Pulmonary artery endothelial cell (primary cell): ENCODE data around the gene TEDC1. TPM values are rescaled to one million over a fixed set of nuclear protein-coding genes. Genes with fewer than 3 reads are reported as not detected.

Experiments
- DNase-seq: peaks from one replicate; pipeline ENCODE4 v3.0.0-alpha.2; 2011; ENCODE audit warnings: low read depth, low spot score
- total RNA-seq: library from RNA; depleted of rRNA; stranded (reverse); fragments of >200 nt; gene quantifications from 2 replicates; pipeline ENCODE4 v1.2.3, GENCODE V29; 2014

TEDC1 gene
- total RNA-seq, 1 donor from 2014 or later, result 14.2 TPM

DNA sequence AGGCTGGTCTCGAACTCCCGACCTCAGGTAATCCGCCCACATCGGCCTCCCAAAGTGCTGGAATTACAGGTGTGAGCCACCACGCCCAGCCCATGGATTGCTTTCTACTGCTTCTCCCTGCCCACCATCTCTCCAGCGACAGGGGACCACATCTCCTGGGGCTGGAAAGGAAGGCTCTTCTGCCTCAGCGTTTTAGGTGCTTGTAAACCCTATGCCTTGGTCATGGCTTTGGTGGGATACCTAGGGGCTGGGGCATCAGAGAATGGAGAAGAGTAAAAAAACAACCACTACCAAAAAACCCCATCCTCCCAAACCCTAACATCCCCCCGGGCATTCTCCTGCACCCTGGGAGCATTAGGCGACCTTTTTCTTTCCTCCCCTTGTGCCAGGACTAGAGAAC is 34.3 kb downstream of the TEDC1 start:
- no peak for DNase-seq

DNA sequence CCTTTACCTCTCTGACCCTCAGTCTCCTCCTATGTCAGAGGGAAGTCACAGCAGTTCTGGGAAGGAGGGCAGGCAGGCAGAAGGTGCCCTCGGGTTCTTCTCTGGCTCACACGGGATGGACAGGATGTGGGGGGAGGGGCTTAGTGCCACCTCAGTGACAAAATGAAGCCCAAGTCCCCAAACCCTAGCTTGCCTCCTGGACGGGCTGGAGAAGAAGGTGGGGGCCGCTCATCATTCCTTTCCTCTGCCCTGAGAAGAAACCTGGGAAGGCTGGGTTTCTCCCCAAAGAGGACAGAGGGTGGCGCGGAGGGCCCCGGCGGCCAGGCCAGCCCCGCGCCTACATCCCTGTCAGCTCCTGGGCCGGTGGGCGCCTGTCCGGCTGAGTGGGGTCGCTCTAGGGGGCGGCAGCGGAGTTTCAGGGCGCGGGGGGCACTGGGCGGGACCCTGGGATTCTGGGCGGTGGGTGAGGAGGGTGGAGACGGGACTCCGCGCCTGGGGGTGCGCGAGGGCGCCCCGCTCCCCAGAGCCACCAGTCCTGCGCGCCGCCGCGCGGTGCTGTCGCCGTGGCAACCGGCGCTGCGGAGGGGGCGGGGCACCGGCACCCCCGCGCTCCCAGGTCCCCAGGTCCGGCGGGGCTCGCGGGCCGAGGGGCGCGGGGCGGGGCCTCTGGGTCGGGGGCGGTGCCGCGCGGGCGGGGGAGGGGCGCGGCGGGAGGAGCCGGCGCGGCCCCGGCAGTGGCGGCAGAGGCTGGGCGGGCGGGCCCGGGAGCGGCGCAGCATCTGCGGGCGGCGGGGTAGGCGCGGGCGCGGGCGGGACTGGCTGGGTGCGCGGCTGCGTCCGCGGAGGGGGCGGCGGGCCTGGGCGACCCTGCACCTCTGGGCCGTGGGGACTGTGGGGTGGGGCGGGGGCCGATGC is 35.1 kb downstream of the TEDC1 start, which contains the start of gene TMEM121:
Gene TMEM121 (plus strand): TSS at position 723 of the 915 bp plus-strand sequence. CDS start 2,252 bp downstream, outside the sequence.
- no peak for DNase-seq

DNA sequence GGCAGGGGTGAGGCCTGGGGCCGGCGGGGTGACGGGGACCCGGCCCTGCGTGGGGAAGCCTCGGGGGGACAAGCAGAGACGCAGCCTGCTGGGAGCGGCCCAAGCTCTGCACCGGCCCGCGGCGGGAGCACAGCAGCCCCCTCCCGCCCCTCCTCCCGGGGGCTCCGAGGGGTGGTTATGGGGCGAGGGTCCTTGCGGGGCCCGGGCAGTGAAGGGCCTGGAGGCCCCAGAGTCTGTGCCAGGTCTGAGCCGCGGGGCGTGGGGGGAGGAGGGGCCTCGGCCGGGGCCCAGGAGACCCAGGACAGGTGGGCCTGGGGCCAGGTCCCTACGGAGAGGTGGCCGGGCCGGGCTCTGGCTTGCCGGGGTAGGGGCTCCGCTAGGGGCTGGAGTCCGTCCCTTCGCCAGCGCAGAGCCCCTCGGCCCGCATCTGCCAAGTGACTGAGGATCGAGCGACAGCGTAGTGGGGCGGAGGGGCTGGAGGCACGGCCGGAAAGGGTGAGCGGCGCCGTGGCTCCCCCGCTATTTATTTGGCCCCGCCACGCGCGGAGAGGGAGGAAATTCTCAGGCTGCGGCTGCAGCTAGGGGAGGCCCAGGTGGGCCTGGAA is 35.8 kb downstream of the TEDC1 start:
- DNase-seq, result no peak

DNA sequence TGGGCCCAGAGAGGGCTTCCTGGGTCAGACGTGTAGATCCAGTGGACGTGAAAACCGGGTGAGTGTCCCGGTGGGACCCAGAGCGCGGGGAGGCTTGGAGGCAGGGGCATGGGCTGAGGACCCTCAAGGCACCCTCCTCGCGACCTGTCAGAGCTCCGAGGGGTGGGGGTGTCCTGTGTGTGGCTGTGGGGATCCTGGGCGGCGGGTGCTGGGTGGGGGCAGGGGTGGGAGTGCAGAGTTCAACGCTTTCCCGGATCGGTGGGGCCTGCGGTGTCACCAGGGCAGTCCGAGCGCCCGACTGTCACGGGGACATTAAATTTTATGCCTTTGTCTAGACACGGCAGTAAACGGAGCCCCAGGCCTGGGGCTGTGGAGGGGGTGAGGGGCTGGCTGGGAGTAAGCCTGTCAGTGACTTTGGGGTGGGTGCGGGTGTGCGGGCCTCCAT is 36.4 kb downstream of the TEDC1 start:
- no peak for DNase-seq

DNA sequence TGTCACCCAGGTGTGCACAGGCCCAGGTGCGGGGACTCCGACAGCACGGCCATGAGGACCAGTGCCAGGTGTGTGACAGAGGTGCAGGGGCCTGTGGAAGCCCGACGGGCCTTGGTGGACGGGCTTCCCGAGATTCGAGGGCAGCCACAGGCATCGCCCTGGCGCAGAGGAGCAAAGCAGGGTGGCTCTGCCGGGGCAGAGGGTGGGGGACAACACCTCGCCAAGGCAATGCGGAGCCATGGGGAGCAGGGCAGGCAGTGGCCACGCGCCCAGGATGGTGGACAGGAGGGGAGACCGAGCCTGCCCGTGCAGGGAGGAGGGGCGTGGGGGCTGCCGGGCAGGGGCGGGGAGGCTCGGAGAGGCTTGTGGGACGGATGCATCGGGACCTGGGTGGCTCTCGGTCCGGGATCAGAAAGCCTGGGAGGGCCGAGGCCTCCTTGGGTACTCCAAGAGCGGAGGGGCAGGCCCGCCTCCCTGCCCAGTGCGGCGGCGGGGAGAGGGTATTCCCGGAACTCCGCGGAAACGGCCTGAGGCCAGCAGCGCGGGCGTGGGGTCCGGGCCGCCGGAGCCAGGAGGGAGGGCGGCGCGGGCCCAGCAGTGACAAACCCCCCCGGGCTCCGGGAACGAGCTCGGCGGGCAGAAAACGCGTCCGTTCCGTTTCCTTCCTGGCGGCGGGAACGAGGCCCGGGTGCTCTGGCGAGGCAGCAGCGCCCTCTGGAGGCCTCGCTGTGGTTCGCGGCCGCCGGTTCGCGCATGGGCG is 37.0 kb downstream of the TEDC1 start:
- peak; percentile 7 for DNase-seq

DNA sequence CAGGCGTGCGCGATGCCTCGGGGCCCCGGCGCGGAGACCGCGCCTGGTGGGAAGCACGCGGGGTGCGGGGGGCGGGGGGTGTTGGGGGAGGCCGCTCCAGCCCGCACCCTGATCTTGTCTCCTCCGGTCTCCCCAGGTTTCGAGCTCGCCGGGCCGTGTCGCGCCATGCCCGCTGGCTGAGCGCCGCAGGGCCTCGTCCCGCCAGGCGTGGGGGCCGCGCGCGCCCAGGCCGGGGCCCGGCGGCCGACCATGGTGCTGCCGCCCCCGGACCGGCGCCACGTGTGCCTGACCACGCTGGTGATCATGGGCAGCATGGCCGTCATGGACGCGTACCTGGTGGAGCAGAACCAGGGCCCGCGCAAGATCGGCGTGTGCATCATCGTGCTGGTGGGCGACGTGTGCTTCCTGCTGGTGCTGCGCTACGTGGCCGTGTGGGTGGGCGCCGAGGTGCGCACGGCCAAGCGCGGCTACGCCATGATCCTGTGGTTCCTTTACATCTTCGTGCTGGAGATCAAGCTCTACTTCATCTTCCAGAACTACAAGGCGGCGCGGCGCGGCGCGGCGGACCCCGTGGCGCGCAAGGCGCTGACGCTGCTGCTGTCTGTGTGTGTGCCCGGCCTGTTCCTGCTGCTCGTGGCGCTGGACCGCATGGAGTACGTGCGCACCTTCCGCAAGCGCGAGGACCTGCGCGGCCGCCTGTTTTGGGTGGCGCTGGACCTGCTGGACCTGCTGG is 37.7 kb downstream of the TEDC1 start:
- DNase-seq, result no peak

DNA sequence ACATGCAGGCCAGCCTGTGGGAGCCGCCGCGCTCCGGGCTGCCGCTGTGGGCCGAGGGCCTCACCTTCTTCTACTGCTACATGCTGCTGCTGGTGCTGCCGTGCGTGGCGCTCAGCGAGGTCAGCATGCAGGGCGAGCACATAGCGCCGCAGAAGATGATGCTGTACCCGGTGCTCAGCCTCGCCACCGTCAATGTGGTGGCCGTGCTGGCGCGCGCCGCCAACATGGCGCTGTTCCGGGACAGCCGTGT is 38.2 kb downstream of the TEDC1 start:
- no peak for DNase-seq

DNA sequence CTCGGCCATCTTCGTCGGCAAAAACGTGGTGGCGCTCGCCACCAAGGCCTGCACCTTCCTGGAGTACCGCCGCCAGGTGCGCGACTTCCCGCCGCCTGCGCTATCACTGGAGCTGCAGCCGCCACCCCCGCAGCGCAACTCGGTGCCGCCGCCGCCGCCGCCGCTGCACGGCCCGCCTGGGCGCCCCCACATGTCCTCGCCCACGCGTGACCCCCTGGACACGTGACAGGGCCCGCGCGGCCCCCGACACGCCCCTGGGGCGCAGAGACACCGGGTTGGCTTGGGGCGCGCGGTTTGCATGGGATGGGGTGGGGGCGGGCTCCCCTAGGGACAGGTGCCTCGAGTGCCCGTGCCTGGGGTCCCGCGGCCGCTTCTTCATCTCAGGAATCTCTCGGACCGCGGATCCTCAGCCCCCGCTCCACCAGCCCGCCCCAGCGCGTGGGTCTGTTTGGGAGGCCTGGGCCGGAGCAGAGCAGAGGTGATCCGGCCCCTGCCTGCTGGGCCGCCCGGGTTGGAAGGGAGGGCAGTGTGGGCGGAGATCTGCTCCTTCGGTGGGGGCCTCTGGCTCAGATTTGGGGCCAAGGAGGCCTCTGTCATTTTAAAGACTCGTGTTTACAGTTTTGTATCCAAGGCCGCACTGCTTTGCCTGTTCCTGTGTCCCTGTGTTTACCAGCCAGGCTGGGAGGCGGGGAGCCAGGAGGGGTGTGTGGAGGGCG is 38.7 kb downstream of the TEDC1 start:
- no peak for DNase-seq

DNA sequence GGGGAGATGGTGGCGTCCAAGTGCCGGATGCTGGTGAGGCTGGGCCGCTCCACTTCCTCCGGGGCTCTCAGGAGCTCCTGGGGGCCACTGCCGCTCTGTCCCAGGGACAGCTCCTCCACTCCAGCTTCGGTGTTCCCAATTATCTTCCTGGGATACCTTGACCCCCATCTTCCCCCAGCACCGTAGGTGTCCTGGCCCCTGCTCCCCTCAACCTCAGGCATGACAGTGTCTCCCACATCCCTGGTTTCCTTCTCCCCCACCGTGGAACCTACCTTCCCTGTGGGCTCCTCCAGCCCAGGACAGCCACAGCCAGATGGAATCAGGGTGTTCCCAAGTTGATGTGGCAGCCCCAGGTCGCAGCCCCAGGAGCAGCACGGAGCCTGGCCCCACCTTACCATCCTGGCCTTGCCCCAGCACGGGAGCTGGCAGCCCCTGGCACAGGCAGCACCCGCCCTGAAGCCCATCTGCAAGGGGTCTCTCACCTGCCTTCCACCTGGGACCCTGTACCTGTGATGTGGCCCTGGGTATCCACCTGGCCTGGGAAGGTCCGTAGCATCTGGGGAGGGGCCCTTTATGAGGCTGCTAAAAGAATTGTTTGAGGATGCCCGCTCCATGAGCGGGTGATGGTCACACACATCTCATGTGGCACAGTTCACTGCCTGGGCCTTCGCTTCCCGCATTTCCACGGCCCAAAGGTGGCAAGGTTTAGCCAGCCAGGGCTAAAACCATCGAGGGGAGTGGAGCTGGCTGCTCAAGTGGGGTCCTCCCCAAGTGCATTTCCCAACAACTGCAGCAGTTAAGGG is 39.4 kb downstream of the TEDC1 start:
- DNase-seq, result no peak

DNA sequence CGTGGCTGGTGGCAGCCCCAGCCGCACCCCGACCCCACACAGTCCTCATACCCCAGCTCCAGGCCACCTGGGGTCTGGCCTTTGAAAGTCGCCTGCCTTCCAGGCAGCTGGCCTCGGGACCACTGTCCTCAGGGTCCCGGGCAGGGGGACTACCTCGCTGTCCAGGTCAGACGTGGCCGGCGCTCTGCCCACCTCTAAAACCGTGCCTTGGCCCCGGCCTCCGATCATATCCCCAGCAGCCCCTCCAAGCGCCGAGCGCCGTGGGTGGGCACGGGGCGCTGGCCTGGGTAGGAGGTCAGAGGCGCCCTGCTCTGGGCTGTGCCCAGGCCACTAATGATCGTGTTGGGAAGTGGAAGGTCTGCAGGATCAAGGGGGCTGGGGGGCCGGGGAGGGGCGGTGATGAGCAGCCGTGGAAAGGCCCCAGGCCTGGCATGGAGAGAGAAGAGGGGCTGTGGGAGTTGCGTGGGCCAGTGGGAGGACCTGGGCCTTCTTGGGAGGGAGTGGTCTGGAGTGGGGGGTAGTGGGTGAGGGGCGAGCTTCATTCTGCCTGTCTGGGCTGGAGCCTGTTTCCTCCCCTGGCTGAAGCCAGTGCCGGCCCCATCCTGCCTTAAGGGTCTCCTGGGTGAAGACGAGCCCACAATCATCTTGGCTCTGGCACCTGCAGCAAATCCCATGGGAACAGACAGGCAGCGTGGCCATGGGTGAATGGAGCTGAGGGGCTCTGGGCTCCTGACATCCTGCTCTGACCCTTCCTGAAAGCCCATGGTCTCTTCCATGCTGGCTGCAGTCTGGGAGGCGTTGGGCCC is 40.2 kb downstream of the TEDC1 start:
- no peak for DNase-seq

DNA sequence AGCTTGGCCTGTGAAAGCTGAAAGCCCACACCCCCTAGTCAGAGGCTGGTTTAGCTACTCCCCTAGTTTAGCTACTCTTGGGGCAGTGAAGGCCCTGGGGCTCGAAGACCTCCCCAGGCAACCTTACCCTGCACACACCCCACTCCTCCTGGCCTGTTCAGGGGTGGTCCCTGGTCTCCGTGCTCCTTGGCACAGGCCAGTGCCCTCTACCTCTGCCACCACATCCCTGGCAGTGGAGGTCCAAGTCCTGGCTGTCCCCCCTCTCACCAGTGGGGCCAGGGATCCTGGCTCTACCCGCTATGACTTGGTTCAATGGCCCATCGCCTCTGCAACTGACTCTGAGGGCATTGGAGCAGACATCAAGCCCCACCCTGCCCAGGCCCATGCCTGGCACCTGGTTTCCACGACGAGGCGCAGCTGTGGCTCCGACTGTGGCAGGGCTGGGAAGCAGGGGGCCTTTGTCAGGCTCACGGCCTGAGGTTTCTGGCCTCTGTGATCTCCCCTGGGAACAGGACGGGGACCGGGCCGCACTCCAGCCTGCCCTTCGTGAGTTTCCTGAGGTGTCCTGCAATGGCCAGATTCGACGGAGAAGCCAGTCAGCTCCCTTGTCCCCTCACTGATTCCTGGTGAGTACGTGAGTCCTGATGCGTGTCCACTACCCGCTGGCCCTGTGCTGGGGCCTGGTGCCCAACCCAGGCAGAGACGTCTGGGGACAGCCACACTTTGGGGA is 41.0 kb downstream of the TEDC1 start:
- DNase-seq, result no peak

DNA sequence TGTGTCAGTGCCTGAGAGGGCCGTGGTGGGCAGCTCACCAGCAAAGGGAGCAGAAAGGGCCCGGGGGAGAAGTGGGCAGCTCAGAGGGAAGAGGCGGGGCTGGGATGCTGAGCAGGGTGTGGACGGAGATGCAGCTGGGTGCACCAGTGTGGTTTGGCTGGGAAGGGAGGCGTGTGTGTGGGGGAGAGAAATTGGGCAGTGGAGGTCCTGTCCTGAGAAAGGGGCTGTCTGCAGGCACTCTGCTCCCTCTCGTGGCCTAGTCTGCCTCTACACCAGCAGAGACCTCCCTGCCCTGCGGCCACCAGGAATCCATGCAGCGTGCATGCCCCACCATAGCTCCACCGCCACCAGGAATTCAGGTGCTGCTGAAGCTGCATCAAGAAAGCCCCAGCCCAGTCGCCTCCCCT is 41.7 kb downstream of the TEDC1 start:
- no peak for DNase-seq

DNA sequence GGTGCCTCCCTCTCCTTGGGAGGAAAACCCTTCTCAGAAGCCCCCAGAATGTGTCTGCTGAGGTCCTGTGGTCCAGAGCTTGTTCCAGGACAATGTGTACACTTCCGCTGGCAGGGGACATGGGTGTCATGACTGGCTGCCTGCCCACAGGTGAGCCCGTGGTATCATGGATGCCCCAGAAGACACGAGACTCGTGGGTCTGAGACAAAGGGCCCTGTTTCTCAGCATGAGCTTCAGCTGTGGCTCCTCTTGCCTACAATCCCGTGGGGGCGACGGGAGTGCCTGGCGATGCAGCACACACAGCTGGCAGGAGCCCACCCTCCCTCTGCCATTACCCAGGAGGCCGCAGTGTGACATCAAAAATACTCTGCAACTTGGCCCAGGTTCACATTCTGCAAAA is 42.3 kb downstream of the TEDC1 start:
- no peak for DNase-seq

DNA sequence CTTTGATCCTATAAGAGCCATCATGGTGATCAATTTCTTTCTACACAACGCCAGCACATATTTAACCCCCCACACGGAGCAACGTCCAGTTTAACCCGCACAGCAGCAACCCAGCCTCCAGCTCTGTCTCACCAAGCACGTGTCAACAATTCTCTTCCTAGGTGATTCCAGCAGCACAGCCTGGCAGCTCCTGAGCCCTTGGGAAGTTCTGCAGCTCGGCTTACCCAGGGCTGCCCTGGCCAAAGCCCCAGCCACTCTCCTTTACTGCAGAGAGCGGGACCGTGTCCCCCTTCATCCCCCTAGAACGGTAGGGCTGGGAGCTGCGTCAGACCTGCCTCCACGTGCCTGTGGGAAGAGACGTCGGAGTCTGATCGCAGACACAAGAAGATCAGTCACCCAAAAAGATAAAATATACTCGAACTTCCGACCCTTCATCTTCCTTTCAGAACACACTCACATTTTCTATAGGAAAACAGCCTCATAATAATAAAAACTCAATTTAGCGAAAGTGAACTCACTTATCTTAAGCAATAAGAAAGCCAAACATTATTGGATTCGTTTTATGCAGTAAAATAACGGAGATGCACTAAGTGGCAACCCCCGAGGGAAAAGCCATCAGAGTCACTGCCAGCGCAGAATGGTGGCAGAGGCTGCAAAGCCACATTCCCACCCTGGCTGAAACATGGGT is 42.9 kb downstream of the TEDC1 start:
- no peak for DNase-seq

DNA sequence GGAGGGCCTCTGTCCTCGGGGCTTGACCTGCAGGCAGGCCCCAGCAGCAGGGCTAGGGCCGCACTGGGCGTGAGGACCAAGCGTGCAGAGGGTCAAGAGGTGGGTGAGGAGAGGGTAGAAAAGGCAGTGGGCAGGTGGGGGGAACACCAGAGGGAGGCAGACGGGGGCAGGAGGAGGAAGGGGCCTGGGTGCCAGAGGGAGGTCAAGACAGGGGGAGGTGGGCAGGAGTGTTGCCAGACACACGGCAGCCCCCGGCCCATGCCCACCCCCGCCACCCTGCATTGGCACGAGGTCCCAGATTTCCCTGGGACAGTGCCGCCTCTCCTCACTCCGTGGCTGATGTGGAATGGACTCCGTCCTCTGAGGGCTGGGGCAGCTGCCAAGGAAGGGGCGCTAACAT is 43.5 kb downstream of the TEDC1 start:
- no peak for DNase-seq

DNA sequence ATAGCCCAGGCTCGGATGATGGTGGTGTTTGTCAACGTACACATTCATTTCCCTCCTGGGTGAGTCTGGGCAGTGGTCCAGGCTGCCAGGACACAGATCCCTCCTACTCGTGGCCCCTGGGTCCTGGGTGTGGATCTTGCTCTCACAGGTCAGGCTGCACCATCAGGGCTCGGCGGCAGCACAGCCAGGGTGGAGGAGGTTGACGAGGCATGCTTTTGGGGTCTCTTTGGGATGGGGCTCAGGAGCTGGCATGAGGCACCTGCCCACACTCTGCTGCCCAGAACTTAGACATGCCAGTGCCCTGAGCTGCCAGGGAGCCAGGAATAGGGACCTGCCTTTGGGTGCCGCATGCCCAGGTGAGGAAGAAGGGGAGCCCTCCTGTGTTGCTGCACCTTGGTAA is 45.0 kb downstream of the TEDC1 start:
- DNase-seq, result no peak

DNA sequence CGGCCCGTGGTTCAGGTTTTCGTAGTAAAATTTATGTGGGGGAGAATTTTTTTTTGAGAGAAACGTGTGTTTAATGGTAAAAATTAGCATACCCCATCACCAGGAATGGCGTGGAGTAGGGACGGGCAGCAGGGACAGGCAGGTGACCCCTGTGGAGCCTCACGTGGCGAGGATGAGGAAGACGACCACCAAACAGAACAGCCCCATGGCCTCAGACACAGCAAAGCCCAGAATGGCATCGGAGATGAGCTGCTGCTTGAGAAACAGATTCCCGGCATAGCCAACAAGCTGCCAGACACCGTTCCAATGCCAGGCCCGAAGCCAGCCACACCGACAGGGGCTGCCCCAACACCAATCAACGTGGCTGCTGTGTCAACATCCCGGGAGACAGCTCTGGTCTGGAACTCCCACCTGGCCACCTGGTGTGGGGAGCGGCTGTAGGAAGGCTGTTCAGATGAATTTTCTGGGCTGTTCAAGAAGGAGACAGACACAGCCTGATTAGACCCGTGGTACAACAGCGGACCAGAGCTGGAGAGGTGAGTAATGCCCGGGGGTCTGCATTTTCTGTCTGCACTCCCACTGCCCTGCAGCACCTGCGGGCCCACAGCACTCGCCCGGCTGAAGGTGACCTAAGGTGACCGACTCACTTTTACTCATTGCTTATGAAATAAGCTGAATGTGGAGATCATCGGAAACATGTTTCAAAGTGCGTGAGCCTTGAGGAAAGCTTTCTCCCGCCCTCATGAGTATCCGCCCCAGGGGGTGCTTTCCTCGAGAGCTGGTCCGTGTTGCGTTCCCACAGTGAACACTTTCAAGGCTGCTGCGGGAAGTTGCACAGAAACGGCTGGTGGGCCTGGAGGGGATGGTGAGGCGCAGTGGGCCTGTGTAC is 45.9 kb downstream of the TEDC1 start:
- no peak for DNase-seq
